H1 (cell line): ENCODE measurements around the gene PFDN6. TPM values are rescaled to one million over a fixed set of nuclear protein-coding genes. Genes with fewer than 3 reads are reported as not detected.

Source experiments
- FOSL1 ChIP-seq: IDR thresholded peaks from 2 replicates; pipeline ENCODE4 v1.6.1; 2011; ENCODE audit warnings: mild to moderate bottlenecking, low read depth, low read length, moderate library complexity; ENCODE audit not compliant: insufficient read depth
- HDAC2 ChIP-seq, 2 experiments: fragments of 300-600 bp in 1 of 2; sonication (generic) in 1 of 2; IDR thresholded peaks; 2 replicates each; pipeline ENCODE4 v1.6.1; 2011 to 2012; ENCODE audit warnings: low read depth in 2 of 2, low read length in 2 of 2, mild to moderate bottlenecking in 2 of 2, moderate library complexity in 2 of 2, borderline replicate concordance in 1 of 2, inconsistent platforms in 1 of 2
- RAD21 ChIP-seq, 2 experiments: IDR thresholded peaks in 1 of 2; conservative IDR thresholded peaks in 1 of 2; 2 replicates each; pipeline ENCODE4 v1.6.1; 2011; ENCODE audit warnings: low read depth in 2 of 2, low read length in 2 of 2, improper control_type of control experiment in 1 of 2, inconsistent platforms in 1 of 2, mild to moderate bottlenecking in 1 of 2, moderate library complexity in 1 of 2
- RBBP5 ChIP-seq: IDR thresholded peaks from 2 replicates; pipeline ENCODE4 v1.7.1; 2012; ENCODE audit warnings: low read depth, mild to moderate bottlenecking, inconsistent platforms, low read length, moderate library complexity, borderline replicate concordance
- RFX5 ChIP-seq: IDR thresholded peaks from 2 replicates; pipeline ENCODE4 v1.6.1; 2011; ENCODE audit warnings: low read depth, low read length, improper control_type of control experiment, borderline replicate concordance
- SAP30 ChIP-seq: fragments of 300-600 bp; sonication (generic); IDR thresholded peaks from 2 replicates; pipeline ENCODE4 v1.7.1; 2012; ENCODE audit warnings: low read length, moderate library complexity, mild to moderate bottlenecking, inconsistent platforms; ENCODE audit not compliant: insufficient read depth, insufficient replicate concordance
- polyA plus RNA-seq, 7 experiments: library from polyadenylated mRNA; depleted of rRNA in 3 of 7; stranded (reverse) in 5 of 7; unstranded in 2 of 7; fragments of >200 nt in 5 of 7; fragments of 200-250 nt in 2 of 7; gene quantifications; 1 replicate in 5 of 7; 2 replicates in 1 of 7; 4 replicates in 1 of 7; pipeline versions ENCODE4 v1.2.1 to v1.2.3, GENCODE V29; 2011 to 2013; ENCODE audit warnings: missing spikeins in 2 of 7, mixed read lengths in 2 of 7
- total RNA-seq: library from RNA; stranded (reverse); fragmentation: NEBNext Ultra II Directional; extraction: Animal tissue kit (Norgen Biotek cat#: 25700); gene quantifications from 2 replicates; pipeline ENCODE4 v1.2.1, GENCODE V29; 2021
- TF ChIP-seq, protein P1 (sequence below): IDR thresholded peaks from 2 replicates; pipeline ENCODE4 v1.6.1; 2012; ENCODE audit warnings: inconsistent platforms

The PFDN6 gene
- total and polyA plus RNA-seq, 2 of the 8 experiments (the other 6 are each of a cell fraction or from before 2014, with no cell fraction given): 32.0 to 95.7 TPM

DNA sequence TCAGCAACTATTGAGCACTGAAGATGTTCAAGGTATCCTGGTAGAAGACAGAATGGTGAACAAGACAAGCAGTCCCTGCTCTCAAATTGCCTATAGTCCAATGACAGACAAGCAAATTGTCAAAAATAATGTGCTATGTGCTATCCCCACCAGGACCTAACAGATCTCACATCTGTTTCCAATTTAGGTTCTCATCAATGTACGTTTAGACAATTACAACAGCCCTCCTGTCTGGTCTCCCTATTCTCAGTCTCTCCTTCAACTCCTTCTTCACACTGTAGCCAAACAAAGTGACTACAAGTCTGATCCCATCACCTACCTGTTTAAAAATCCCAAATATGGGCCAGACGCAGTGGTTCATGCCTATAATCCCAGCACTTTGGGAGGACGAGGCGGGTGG, 17.0 kb downstream of the PFDN6 start (continued):
- TF ChIP-seq RFX5 (no peak), RAD21 (IDR thresholded peaks at IDR 0.05 in 1 of 2, conservative IDR thresholded peaks at IDR 0.05 in 1 of 2; ENCODE audit: low read depth in 2 of 2, low read length in 2 of 2) (no peak), HDAC2 (IDR thresholded peaks at IDR 0.05; ENCODE audit: borderline replicate concordance in 1 of 2, low read depth in 2 of 2, low read length in 2 of 2) (no peak), SAP30 (no peak), FOSL1 (no peak), RBBP5 (no peak)
- TF ChIP-seq, protein P1, sequence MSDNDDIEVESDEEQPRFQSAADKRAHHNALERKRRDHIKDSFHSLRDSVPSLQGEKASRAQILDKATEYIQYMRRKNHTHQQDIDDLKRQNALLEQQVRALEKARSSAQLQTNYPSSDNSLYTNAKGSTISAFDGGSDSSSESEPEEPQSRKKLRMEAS: no peak
